ENCODE results near the gene DHRS9. TPM values are rescaled to one million over a fixed set of nuclear protein-coding genes. Genes with fewer than 3 reads are reported as not detected.

Gene DHRS9
- total and polyA plus RNA-seq, 9 of the 15 experiments (the other 6 are each of a cell fraction or from before 2014, with no cell fraction given), result 0.27 to 1.7 (median 0.69) TPM

DNA sequence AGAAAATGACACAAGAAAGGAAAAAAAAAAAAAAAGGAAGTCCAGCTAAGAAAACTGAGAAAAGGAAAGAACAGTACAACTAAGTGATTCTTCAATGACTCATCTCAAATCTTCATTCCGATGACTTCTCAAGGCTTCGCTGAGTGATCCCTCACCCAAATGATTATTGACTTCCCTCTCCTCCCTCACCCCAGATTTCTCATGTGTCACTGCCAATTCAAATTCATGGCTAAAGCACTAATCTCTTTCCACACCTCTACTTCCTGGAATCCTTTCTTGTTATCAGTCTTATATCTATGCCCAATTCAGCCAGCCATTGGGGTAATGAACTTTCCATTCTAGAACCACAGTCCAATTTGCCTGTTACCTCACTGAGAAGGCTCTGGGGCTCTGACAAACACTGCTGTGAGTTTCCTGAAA, 31.0 kb upstream of the DHRS9 start (continued):
- TF ChIP-seq, protein P1, sequence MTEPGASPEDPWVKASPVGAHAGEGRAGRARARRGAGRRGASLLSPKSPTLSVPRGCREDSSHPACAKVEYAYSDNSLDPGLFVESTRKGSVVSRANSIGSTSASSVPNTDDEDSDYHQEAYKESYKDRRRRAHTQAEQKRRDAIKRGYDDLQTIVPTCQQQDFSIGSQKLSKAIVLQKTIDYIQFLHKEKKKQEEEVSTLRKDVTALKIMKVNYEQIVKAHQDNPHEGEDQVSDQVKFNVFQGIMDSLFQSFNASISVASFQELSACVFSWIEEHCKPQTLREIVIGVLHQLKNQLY (CRISPR knock-in tag; conservative IDR thresholded peaks at IDR 0.05), result no peak
- no peak for TF ChIP-seq ZNF584 (CRISPR knock-in tag; IDR thresholded peaks at IDR 0.05; ENCODE audit: low read depth)
- TF ChIP-seq NRF1 (conservative IDR thresholded peaks at IDR 0.05 in 1 of 2, IDR thresholded peaks at IDR 0.05 in 1 of 2), result no peak
- TF ChIP-seq CTBP1 (IDR thresholded peaks at IDR 0.05; ENCODE audit: borderline replicate concordance), result 0 out of 2 replicates have a peak, but pooled peaks have one; percentile 13
- TF ChIP-seq, protein P2, sequence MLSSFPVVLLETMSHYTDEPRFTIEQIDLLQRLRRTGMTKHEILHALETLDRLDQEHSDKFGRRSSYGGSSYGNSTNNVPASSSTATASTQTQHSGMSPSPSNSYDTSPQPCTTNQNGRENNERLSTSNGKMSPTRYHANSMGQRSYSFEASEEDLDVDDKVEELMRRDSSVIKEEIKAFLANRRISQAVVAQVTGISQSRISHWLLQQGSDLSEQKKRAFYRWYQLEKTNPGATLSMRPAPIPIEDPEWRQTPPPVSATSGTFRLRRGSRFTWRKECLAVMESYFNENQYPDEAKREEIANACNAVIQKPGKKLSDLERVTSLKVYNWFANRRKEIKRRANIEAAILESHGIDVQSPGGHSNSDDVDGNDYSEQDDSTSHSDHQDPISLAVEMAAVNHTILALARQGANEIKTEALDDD (IDR thresholded peaks at IDR 0.05), result no peak
- no peak for TF ChIP-seq GABPB2 (CRISPR knock-in tag; conservative IDR thresholded peaks at IDR 0.05)
- TF ChIP-seq ZNF197 (CRISPR knock-in tag; IDR thresholded peaks at IDR 0.05; ENCODE audit: low read depth), result no peak
- TF ChIP-seq, protein P3, sequence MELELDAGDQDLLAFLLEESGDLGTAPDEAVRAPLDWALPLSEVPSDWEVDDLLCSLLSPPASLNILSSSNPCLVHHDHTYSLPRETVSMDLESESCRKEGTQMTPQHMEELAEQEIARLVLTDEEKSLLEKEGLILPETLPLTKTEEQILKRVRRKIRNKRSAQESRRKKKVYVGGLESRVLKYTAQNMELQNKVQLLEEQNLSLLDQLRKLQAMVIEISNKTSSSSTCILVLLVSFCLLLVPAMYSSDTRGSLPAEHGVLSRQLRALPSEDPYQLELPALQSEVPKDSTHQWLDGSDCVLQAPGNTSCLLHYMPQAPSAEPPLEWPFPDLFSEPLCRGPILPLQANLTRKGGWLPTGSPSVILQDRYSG (tag; conservative IDR thresholded peaks at IDR 0.05; ENCODE audit: low read depth), result no peak
- no peak for TF ChIP-seq SRSF7 (optimal IDR thresholded peaks at IDR 0.05; ENCODE audit: low read depth, low read length)
- 0 out of 2 replicates have a peak, but pooled peaks have one; percentile 14 for TF ChIP-seq CC2D1A (IDR thresholded peaks at IDR 0.05)
- TF ChIP-seq, protein P4, sequence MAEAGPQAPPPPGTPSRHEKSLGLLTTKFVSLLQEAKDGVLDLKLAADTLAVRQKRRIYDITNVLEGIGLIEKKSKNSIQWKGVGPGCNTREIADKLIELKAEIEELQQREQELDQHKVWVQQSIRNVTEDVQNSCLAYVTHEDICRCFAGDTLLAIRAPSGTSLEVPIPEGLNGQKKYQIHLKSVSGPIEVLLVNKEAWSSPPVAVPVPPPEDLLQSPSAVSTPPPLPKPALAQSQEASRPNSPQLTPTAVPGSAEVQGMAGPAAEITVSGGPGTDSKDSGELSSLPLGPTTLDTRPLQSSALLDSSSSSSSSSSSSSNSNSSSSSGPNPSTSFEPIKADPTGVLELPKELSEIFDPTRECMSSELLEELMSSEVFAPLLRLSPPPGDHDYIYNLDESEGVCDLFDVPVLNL (CRISPR knock-in tag; IDR thresholded peaks at IDR 0.05; ENCODE audit: low read depth), result no peak
- no peak for TF ChIP-seq SETDB1 (IDR thresholded peaks at IDR 0.05; ENCODE audit: low read length)
- no peak for TF ChIP-seq HNRNPL (IDR thresholded peaks at IDR 0.05; ENCODE audit: low read depth, low read length)
- TF ChIP-seq, protein P5, sequence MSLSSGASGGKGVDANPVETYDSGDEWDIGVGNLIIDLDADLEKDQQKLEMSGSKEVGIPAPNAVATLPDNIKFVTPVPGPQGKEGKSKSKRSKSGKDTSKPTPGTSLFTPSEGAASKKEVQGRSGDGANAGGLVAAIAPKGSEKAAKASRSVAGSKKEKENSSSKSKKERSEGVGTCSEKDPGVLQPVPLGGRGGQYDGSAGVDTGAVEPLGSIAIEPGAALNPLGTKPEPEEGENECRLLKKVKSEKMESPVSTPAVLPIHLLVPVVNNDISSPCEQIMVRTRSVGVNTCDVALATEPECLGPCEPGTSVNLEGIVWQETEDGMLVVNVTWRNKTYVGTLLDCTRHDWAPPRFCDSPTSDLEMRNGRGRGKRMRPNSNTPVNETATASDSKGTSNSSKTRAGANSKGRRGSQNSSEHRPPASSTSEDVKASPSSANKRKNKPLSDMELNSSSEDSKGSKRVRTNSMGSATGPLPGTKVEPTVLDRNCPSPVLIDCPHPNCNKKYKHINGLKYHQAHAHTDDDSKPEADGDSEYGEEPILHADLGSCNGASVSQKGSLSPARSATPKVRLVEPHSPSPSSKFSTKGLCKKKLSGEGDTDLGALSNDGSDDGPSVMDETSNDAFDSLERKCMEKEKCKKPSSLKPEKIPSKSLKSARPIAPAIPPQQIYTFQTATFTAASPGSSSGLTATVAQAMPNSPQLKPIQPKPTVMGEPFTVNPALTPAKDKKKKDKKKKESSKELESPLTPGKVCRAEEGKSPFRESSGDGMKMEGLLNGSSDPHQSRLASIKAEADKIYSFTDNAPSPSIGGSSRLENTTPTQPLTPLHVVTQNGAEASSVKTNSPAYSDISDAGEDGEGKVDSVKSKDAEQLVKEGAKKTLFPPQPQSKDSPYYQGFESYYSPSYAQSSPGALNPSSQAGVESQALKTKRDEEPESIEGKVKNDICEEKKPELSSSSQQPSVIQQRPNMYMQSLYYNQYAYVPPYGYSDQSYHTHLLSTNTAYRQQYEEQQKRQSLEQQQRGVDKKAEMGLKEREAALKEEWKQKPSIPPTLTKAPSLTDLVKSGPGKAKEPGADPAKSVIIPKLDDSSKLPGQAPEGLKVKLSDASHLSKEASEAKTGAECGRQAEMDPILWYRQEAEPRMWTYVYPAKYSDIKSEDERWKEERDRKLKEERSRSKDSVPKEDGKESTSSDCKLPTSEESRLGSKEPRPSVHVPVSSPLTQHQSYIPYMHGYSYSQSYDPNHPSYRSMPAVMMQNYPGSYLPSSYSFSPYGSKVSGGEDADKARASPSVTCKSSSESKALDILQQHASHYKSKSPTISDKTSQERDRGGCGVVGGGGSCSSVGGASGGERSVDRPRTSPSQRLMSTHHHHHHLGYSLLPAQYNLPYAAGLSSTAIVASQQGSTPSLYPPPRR (CRISPR knock-in tag; IDR thresholded peaks at IDR 0.05; ENCODE audit: borderline replicate concordance), result no peak
- TF ChIP-seq, protein P6, sequence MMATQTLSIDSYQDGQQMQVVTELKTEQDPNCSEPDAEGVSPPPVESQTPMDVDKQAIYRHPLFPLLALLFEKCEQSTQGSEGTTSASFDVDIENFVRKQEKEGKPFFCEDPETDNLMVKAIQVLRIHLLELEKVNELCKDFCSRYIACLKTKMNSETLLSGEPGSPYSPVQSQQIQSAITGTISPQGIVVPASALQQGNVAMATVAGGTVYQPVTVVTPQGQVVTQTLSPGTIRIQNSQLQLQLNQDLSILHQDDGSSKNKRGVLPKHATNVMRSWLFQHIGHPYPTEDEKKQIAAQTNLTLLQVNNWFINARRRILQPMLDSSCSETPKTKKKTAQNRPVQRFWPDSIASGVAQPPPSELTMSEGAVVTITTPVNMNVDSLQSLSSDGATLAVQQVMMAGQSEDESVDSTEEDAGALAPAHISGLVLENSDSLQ (IDR thresholded peaks at IDR 0.05), result peak; percentile 66
- peak; percentile 91 for TF ChIP-seq SMARCE1 (IDR thresholded peaks at IDR 0.05)
- TF ChIP-seq PML (IDR thresholded peaks at IDR 0.05; ENCODE audit: low read length), result no peak
- no peak for TF ChIP-seq SIN3A (IDR thresholded peaks at IDR 0.05; ENCODE audit: borderline replicate concordance in 2 of 2, control insufficient read depth in 1 of 2, low read depth in 2 of 2, low read length in 2 of 2)
